Measurements from ENCODE around the gene C11orf58. TPM values are rescaled to one million over a fixed set of nuclear protein-coding genes. Genes with fewer than 3 reads are reported as not detected.

C11orf58 gene
- total RNA-seq, 1 experiment from 2014 or later: 164 TPM

- DNase-seq (ENCODE audit: low read depth): no peak
These were observed 65.9 kb downstream of the C11orf58 start for GRCh38 chr11:16804104-16804947.

GRCh38 chr11:16805938-16806337, 67.5 kb downstream of the C11orf58 start:
- DNase-seq (ENCODE audit: low read depth): peak; percentile 63

- peak; percentile 51 for DNase-seq (ENCODE audit: low read depth)
These were observed 68.3 kb downstream of the C11orf58 start for GRCh38 chr11:16806791-16807190.

GRCh38 chr11:16807306-16807705, 68.9 kb downstream of the C11orf58 start:
- no peak for DNase-seq (ENCODE audit: low read depth)
